RKO (cell line): ENCODE measurements around the gene LRP6.
"Not testable (repeated sequence)": the region's sequence is repeated elsewhere in the genome, so short reads cannot be mapped to it uniquely, and the experiment has no call there.

Experiments used
- DNase-seq: peaks from one replicate; pipeline ENCODE4 v3.0.0-alpha.2; 2016; ENCODE audit warnings: low spot score

Gene LRP6

DNA sequence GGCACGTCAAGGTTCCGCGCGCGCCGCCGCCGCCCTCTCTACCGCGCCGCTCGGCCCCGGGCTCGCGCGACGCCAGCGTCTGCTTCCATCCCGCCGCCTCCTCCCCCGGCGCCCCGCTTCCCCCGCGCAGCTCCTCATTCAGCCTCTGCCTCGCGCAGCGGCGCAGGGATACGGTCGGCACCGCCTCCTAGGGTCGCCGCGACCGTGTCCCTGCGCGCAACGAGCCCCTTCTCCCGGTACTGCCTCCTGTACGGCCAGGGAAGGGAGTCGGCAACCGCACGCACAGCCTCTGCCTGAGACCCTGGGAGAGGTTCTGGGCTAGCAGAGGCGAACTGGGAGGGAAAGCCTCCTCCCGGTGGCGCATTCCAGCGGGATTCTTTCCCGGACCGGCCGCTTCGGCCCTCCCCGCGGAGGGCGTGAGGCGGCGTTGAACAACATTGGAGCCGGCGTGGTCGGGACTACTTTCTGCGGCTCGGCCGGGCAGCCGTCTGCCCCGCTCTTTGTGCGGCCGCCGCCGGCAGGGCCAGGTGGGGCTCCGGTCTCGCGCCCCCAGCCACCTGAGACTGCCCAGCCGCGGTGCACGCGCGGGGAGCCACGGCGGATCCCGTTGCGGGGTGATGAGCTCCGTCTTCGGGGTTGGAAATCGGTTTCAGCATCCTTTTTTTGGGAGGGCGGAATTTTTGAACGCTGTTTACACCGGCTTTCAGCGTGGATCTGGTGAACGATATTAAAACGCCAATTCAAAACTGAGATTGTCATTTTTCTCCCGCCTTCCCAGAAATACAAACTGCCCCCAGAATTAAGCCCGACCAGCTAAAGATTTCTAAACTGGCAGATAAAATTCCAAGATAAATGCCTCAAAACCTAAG is at the start of gene LRP6:
Gene LRP6 (minus strand): TSS at position 172 of the 869 bp plus-strand sequence. CDS start 309 bp downstream, outside the sequence.
- DNase-seq = peak; percentile 92

- no peak for DNase-seq
These were observed 49.0 kb upstream of the LRP6 start for GRCh38 chr12:12315838-12316237.

DNA sequence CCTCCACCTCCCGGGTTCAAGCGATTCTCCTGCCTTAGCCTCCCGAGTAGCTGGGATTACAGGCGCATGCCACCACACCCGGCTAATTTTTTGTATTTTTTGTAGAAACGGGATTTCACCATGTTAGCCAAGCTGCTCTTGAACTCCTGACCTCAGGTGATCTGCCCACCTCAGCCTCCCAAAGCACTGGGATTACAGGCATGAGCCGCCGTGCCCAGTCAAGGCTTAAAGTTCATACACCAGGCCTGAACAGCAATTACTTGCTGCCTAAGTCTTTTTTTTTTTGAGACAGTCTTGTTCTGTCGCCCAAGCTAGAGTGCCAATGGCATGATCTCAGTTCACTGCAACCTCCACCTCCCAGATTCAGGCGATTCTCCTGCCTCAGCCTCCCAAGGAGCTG is 43.9 kb upstream of the LRP6 start:
- not testable (repeated sequence) for DNase-seq

GRCh38 chr12:12305568-12306300 is 38.9 kb upstream of the LRP6 start:
- no peak for DNase-seq

GRCh38 chr12:12302976-12303375 is 36.1 kb upstream of the LRP6 start:
- DNase-seq = no peak

DNA sequence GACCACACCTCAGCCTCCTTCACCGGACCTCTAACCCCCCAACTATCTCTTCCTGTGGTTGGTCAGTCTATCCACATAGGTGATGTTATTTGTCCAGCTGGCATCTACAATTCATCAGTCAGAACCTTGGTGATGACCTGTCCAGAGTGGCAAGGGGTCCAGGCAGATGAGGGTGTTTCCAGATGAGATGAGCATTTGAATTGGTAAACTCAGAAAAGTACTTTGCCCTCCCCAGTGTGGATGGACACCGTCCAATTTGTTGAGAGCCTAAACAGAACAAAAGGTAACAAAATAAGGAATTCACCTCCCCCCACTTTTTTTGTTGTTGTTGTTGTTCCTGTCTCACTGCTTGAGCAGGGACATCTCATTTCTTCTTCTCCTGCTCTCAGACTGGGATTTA is 34.3 kb upstream of the LRP6 start:
- no peak for DNase-seq

DNA sequence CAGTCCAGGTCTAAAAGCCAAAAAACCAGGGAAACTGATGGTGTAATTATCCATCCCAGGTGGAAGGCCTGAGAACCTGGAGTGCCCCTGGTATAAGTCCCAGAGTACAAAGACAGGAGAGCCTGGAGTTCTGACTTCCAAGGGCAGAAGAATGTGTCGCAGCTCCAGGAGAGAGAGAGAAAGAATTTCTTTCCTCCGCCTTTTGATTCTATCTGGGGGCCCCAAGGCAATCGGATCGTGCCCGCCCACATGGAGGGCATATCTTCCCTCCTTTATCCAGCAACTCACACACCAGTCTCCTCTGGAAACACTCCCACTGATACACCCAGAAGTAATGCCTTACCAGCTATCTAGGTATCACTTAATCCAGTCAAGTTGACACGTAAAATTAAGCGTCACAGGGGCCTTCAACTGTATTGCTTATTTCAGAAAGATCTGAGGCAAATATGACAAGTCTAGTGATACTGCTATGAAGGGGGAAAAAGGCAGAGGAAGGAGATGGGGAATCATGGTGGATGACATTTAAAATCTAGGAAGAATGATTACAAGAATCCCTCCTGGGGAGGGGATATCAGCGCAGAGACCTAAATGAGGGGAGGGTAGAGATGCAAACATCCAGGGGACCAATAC is 30.5 kb upstream of the LRP6 start:
- no peak for DNase-seq

DNA sequence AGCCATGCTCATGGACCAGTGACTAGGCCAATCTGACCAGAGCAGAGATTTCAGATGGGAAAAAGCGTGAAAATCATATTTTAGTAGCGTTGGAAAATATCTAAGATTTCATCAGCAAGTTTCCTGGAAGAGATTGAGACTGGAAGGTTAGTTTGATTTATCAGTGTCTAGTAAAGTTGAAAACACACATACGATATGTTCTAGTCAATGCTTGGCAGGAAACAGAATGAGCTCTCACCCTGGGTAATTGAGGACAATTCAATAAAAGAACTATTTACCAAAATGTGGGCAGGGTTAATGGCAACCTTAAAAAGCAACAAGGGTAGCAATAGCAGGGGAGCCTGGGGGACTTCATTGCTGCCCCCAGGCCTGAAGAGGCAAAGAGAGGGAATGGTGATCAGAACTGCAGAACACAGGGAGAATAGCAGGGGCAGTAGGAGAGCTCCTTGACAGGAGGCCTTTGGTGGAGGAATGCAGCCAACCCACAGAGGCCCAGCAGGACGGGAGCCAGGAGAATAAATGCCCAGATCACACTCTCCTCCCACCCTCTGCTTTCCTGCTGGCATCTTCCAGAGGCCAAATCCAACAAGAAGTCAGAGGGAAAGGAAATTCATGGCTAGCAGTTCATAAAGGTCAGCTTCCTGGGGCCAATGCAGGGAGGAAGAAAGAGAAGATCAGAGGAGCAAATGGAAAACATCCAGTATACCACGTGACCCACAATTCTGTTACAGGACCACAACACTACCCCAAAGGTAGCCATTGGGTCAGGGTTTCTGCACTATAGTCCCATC is 27.6 kb upstream of the LRP6 start:
- DNase-seq = no peak

GRCh38 chr12:12290206-12290605 is 23.4 kb upstream of the LRP6 start:
- no peak for DNase-seq

DNA sequence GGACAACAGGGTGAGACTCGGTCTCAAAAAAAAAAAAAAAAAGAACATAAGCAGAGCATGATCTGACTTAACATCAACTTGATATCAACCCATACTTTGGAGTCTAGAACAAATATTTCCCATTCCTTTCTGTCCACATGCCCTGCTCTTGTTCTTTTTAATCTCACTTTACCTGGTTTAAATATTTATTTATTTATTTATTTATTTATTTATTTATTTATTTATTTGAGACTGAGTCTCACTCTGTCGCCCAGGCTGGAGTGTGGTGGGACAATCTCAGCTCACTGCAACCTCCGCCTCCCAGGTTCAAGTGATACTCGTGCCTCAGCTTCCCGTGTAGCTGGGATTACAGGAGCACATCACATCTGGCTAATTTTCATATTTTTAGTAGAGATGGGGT is 19.6 kb upstream of the LRP6 start:
- no peak for DNase-seq

DNA sequence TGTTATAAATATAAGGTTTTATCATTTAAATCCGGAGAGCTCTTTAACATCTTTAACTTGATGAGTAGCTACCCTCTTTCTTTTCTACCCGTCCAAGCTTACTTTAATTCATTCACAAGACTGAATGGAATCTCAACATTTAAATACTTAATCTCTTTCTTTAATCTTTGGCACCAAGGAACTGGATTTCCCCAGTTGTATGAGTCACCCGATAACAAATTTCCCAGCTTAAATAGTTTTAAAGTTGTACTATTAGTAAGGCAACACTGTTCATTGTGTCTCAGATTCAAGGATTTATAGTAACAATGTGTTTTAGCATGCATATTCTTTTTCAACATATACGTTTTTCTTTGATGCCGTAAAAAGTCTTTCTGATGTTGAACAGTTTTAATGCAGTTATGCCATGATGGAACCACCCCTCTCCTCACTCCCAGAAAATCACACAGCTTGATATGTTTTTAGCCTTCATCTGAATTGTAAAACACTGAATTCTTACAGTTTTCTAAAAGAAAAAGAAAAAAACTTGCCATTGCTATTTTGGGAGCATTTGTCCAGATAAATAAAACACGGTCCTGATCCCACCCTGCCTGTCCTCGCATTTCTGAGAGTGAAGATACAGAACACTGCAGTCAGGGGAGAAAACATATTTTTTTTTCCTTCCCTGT is 16.0 kb upstream of the LRP6 start:
- no peak for DNase-seq

DNA sequence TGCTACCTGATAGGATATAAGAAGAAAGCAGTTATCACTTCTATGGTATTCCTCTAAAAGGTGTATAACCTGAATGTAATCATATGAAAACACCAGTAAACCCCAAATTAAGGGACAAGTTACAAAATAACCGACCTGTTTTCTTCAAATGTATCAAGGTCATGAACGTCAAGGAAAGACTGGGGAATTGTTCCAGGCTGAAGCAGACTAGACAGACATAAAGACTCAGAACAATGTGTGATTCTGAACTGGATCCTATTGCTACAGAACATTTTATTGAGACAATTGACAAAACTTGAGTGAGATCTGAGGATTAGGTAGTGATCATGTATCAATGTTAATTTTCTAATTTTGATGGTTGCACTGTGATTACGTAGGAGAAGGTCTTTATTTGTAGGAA is 15.4 kb upstream of the LRP6 start:
- DNase-seq = no peak

DNA sequence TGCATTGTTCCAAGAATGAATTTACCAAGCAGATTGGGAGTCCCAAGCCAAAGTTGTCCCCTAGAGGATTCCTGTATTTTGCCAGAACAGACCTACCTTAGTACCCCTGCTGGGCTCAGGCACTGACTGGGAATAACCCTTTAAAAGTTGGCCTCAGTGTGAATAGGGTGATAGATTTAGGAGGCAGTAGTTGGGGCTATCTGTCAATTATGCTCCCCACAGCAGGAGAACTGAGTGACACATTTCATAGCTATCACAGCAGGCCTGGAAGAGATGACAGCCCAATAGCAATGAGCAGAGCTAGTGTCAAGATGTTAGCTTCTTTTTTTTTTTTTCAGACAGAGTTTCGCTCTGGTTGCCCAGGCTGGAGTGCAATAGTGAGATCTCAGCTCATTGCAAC is 14.3 kb upstream of the LRP6 start:
- no peak for DNase-seq

DNA sequence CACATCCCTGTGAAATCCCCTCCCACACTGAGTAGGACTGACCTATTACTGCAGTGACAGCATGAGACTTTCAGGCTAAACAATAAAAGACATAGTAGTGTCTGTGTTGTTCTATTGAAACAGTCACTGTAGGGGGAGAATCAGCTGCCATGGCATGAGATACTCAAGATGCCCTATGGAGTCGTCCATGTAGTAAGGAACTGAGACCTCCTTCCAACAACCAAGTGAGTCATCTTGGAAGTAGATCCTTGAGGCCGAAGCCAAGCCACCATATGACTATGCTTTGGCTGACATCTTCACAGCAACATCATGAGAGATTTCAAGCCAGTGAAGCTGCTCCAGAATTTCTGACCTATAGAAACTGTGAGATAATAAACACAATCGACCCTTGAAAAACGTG is 12.1 kb upstream of the LRP6 start:
- DNase-seq = no peak

DNA sequence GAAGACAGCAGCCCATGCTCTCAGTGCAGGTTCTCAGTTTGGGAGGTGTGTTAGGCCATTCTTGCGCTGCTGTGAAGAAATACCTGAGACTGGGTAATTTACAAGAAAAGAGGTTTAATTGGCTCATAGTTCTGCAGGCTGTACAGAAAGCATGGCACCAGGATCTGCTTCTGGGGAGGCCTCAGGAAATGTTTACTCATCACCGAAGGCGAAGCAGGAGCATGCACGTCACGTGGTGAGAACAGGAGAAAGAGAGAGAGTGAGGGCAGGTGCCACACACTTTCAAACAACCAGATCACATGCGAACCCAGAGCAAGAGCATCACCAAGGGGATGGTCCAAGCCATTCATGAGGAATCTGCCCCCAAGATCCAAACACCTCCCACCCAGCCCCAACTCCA is 9.0 kb upstream of the LRP6 start:
- DNase-seq = no peak

- DNase-seq = no peak
These were observed 6.6 kb upstream of the LRP6 start for GRCh38 chr12:12273291-12273957.

- no peak for DNase-seq
These were observed 6.0 kb upstream of the LRP6 start for GRCh38 chr12:12272869-12273268.

- no peak for DNase-seq
These were observed 3.4 kb upstream of the LRP6 start for GRCh38 chr12:12270226-12270625.

- DNase-seq = no peak
These were observed 927 bp upstream of the LRP6 start for GRCh38 chr12:12267742-12268200.

- peak; percentile 38 for DNase-seq
These were observed 413 bp downstream of the LRP6 start for GRCh38 chr12:12266389-12266872.
